Panc1 (cell line): ENCODE results near the gene MTHFSD.

ENCODE experiments used
- CTCF ChIP-seq: fragments of 450-650 bp; IDR thresholded peaks from 2 replicates; pipeline ENCODE4 v1.5.1; 2017; ENCODE audit warnings: mild to moderate bottlenecking
- POLR2AphosphoS5 ChIP-seq: IDR thresholded peaks from 2 replicates; pipeline ENCODE4 v1.6.1; 2012; ENCODE audit warnings: mild to moderate bottlenecking, low read depth, low read length, moderate library complexity
- REST ChIP-seq, 2 experiments: IDR thresholded peaks; 2 replicates each; pipeline ENCODE4 v1.6.1; 2011 to 2012; ENCODE audit warnings: low read depth in 2 of 2, control low read depth in 1 of 2, low read length in 1 of 2, mild to moderate bottlenecking in 1 of 2, moderate library complexity in 1 of 2; ENCODE audit not compliant: insufficient read depth in 1 of 2
- SIN3A ChIP-seq: IDR thresholded peaks from 2 replicates; pipeline ENCODE4 v1.6.1; 2012; ENCODE audit warnings: low read depth, mild to moderate bottlenecking, low read length, moderate library complexity, borderline replicate concordance; ENCODE audit not compliant: insufficient read depth
- TCF7L2 ChIP-seq: IDR thresholded peaks from 2 replicates; pipeline ENCODE4 v1.6.1; 2011; ENCODE audit warnings: mild to moderate bottlenecking, low read depth, low read length, inconsistent platforms

GRCh38 chr16:86497551-86498021, 57.4 kb downstream of the MTHFSD start:
- no peak for TF ChIP-seq CTCF
- no peak for TF ChIP-seq POLR2AphosphoS5
- TF ChIP-seq REST (IDR thresholded peaks at IDR 0.05; ENCODE audit: insufficient read depth in 1 of 2, low read depth in 2 of 2, low read length in 1 of 2), result no peak
- TF ChIP-seq TCF7L2, result no peak
- no peak for TF ChIP-seq SIN3A
